ENCODE results near the gene FEZF2.

Gene FEZF2

GRCh38 chr3:62371720-62372591, 1.4 kb downstream of the FEZF2 start:
- no peak for DNase-seq

- DNase-seq, result no peak
Measured at GRCh38 chr3:62370858-62371719, 2.3 kb downstream of the FEZF2 start.

- DNase-seq, result no peak
Measured at GRCh38 chr3:62370112-62370857, 3.1 kb downstream of the FEZF2 start.

- DNase-seq, result no peak
Measured at GRCh38 chr3:62369476-62369743, 3.9 kb downstream of the FEZF2 start.

GRCh38 chr3:62368705-62369475, 4.5 kb downstream of the FEZF2 start:
- no peak for DNase-seq

- DNase-seq, result no peak
Measured at GRCh38 chr3:62368290-62368704, 5.1 kb downstream of the FEZF2 start.

GRCh38 chr3:62367763-62368195, 5.6 kb downstream of the FEZF2 start:
- no peak for DNase-seq

GRCh38 chr3:62366126-62366484, 7.2 kb downstream of the FEZF2 start:
- no peak for DNase-seq

- DNase-seq, result no peak
Measured at GRCh38 chr3:62365391-62366125, 7.8 kb downstream of the FEZF2 start.

- DNase-seq, result no peak
Measured at GRCh38 chr3:62364191-62364590, 9.2 kb downstream of the FEZF2 start.

GRCh38 chr3:62363275-62363674, 10.1 kb downstream of the FEZF2 start:
- DNase-seq, result no peak

GRCh38 chr3:62361824-62362223, 11.5 kb downstream of the FEZF2 start:
- no peak for DNase-seq

- no peak for DNase-seq
Measured at GRCh38 chr3:62361261-62361660, 12.1 kb downstream of the FEZF2 start.

GRCh38 chr3:62359531-62359930, 13.8 kb downstream of the FEZF2 start:
- DNase-seq, result no peak

GRCh38 chr3:62356356-62356755, 17.0 kb downstream of the FEZF2 start:
- no peak for DNase-seq

- no peak for DNase-seq
Measured at GRCh38 chr3:62355703-62356102, 17.6 kb downstream of the FEZF2 start.

GRCh38 chr3:62343755-62344154, 29.6 kb downstream of the FEZF2 start:
- no peak for DNase-seq

- no peak for DNase-seq
Measured at GRCh38 chr3:62335196-62335595, 38.2 kb downstream of the FEZF2 start.

GRCh38 chr3:62332835-62333244, 40.5 kb downstream of the FEZF2 start:
- DNase-seq, result no peak

GRCh38 chr3:62332017-62332416, 41.3 kb downstream of the FEZF2 start:
- no peak for DNase-seq

- DNase-seq, result no peak
Measured at GRCh38 chr3:62329971-62330370, 43.4 kb downstream of the FEZF2 start.

GRCh38 chr3:62325896-62326295, 47.5 kb downstream of the FEZF2 start:
- no peak for DNase-seq

Data from activated CD8-positive, alpha-beta memory T cell treated with anti-CD3 and anti-CD28 coated beads, Interleukin-2, amount 50 U/mL, for 4 hours (primary cell).